Measurements from ENCODE around the gene LCT. TPM values are rescaled to one million over a fixed set of nuclear protein-coding genes. Genes with fewer than 3 reads are reported as not detected.

LCT gene
- total and polyA plus RNA-seq, 8 donors: 0.58 to 12.3 TPM; not detected in 6

DNA sequence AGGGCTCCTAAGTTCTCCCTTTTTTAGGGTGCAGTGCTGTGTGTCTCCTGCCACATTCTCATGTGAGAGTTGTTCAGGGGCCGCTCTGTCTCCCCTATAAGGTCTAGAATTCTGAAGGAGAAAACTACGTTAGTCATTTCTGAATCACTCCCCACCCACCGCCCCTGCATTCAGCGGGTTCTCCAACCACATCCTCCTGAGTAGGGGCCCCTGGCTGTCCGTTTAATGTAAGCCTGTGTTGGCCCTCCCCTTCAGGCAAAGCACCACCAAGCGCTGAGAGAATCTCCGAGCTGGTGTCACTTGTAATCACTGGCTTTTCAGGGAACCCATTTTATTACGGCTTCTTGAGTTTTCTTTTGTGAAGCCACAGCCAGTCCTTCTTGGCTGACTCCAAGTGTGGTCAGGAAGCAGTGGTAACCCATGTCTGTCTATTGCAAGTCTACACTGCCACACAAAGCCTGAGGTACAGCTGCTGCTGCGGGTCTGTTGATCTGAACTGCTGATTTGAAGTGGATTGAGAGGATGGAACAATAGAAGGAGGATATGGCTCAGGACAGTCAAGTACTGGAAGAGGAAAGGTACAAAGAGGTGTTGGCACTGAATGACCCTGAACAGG lies 16.9 kb downstream of the LCT start:
- no peaks in the 10 kb centered on the region for H3K4me1 ChIP-seq
- TF ChIP-seq POLR2AphosphoS5 (IDR thresholded peaks at IDR 0.05): no peak
- TF ChIP-seq POLR2A (IDR thresholded peaks at IDR 0.05): no peak
- DNase-seq: peak in 1 of 2 donors; percentile 42
- no peak overlapping the region for H3K27ac ChIP-seq
- 56 to 76% (median 62%) methylated on average over 6 to 9 of the region's 9 CpGs for WGBS, 5 donors
- peaks cover 0 to 14% (median 8%) of the 10 kb centered on the region in 4 donors for H3K9me3 ChIP-seq
- H3K36me3 ChIP-seq: no peaks in the 10 kb centered on the region
- intact Hi-C loops (cut with DNase I; ENCODE audit: low total_unique reads): no loop called here
- no peaks in the 10 kb centered on the region for H3K27me3 ChIP-seq
- H3K4me3 ChIP-seq: no peak overlapping the region

DNA sequence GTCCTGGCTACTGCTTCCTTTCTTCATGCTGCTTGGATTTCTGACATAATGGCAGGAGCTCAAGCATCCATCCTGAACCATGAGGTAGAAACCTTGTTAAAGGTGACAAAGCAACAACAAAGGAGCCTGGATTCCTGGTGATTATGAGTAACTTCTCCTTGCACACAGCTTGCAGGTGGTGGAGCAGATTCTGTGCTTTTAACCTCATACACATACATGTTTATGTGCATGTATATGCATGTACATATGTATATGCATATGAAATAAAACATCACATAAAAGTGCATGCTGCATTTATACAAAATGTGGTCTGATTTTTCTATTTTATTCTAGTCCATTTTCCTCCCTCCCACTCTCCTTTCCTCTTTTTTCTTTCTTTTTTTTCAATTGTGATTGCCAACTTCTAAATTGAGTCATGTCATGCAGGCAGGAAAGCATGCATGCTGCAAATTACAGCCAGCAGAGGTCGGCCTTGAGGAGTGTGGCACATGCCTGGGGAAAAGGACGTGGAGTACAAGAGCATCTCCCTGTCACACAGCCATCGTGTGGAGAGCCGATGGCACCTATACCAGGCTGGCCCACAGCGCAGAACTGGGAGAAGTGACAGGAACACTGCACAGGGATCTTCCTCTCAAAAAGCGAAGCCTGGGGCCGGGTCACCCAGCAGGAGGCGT lies 17.9 kb downstream of the LCT start:
- no peak for TF ChIP-seq POLR2A (IDR thresholded peaks at IDR 0.05)
- no peak for TF ChIP-seq POLR2AphosphoS5 (IDR thresholded peaks at IDR 0.05)
- TF ChIP-seq EP300 (IDR thresholded peaks at IDR 0.05): no peak
- TF ChIP-seq, protein P1, sequence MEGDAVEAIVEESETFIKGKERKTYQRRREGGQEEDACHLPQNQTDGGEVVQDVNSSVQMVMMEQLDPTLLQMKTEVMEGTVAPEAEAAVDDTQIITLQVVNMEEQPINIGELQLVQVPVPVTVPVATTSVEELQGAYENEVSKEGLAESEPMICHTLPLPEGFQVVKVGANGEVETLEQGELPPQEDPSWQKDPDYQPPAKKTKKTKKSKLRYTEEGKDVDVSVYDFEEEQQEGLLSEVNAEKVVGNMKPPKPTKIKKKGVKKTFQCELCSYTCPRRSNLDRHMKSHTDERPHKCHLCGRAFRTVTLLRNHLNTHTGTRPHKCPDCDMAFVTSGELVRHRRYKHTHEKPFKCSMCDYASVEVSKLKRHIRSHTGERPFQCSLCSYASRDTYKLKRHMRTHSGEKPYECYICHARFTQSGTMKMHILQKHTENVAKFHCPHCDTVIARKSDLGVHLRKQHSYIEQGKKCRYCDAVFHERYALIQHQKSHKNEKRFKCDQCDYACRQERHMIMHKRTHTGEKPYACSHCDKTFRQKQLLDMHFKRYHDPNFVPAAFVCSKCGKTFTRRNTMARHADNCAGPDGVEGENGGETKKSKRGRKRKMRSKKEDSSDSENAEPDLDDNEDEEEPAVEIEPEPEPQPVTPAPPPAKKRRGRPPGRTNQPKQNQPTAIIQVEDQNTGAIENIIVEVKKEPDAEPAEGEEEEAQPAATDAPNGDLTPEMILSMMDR (IDR thresholded peaks at IDR 0.05): no peak
- Histone ChIP-seq H3K4me3 (no peak overlapping the region), H3K36me3 (no peaks in the 10 kb centered on the region), H3K27ac (no peak overlapping the region), H3K27me3 (no peaks in the 10 kb centered on the region), H3K4me1 (no peaks in the 10 kb centered on the region), H3K9me3 (peaks cover 0 to 14% (median 8%) of the 10 kb centered on the region in 4 donors)
- DNase-seq: no peak
- intact Hi-C loops (cut with DNase I; ENCODE audit: low total_unique reads): no loop called here
- WGBS, 5 donors: 70 to 86% (median 78%) methylated on average over 8 of the region's 8 CpGs

DNA sequence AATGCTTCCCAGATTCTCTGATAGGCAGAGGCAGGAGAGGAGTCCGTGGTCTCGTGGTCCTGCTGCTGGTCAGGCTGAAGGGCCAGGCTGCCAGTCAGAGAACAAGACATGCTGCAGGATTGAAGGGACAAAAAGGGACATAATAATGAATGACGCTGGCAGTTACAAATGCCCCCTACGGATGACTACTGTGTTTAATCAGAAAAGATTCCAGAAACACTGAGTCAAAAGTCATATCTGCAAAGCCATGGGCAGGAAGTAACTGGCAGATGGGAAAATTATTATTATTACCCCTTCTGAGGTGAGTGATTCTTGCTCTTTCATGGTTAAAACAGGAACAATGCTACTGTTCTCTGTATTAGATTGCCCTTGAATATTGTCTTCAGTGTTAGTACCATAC lies 19.0 kb downstream of the LCT start:
- TF ChIP-seq POLR2AphosphoS5 (IDR thresholded peaks at IDR 0.05) (no peak), EP300 (IDR thresholded peaks at IDR 0.05) (no peak), POLR2A (IDR thresholded peaks at IDR 0.05) (no peak)
- TF ChIP-seq, protein P1 (IDR thresholded peaks at IDR 0.05): no peak
- Histone ChIP-seq H3K4me1 (no peaks in the 10 kb centered on the region), H3K4me3 (no peak overlapping the region), H3K36me3 (no peaks in the 10 kb centered on the region), H3K27me3 (no peaks in the 10 kb centered on the region), H3K9me3 (peaks cover 0 to 8% (median 2%) of the 10 kb centered on the region in 4 donors), H3K27ac (no peak overlapping the region)
- WGBS, 5 donors: 62 to 77% (median 71%) methylated on average over 4 of the region's 4 CpGs
- intact Hi-C loops (cut with DNase I; ENCODE audit: low total_unique reads): no loop called here
- no peak for DNase-seq

DNA sequence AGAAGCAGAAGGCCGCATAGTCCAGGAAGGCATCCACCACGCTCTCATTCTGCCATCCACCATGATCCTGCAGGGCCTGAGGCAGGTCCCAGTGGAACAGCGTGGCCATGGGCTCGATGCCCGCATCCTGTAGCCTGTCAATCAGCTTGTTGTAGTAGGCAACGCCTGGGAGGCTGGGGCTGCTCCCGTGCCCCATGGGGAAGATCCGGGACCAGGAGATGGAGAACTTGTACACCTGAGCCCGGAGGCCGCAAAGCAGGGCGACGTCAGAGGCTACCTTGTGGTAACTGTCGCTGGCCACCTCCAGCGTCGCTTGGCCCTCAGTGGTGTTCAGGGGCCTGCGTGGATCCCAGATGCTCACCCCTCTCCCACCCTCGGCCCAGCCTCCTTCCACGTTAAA lies 19.5 kb downstream of the LCT start:
- H3K27ac ChIP-seq: no peak overlapping the region
- no peak for DNase-seq
- TF ChIP-seq POLR2AphosphoS5 (IDR thresholded peaks at IDR 0.05): no peak
- no peak for TF ChIP-seq EP300 (IDR thresholded peaks at IDR 0.05)
- TF ChIP-seq POLR2A (IDR thresholded peaks at IDR 0.05): no peak
- TF ChIP-seq, protein P1 (IDR thresholded peaks at IDR 0.05): no peak
- H3K36me3 ChIP-seq: no peaks in the 10 kb centered on the region
- intact Hi-C loops (cut with DNase I; ENCODE audit: low total_unique reads): no loop called here
- H3K9me3 ChIP-seq: peaks cover 0 to 3% (median 0%) of the 10 kb centered on the region in 4 donors
- H3K4me3 ChIP-seq: no peak overlapping the region
- no peaks in the 10 kb centered on the region for H3K4me1 ChIP-seq
- H3K27me3 ChIP-seq: no peaks in the 10 kb centered on the region
- WGBS, 5 donors: 87 to 93% (median 88%) methylated on average over 10 to 18 of the region's 18 CpGs

DNA sequence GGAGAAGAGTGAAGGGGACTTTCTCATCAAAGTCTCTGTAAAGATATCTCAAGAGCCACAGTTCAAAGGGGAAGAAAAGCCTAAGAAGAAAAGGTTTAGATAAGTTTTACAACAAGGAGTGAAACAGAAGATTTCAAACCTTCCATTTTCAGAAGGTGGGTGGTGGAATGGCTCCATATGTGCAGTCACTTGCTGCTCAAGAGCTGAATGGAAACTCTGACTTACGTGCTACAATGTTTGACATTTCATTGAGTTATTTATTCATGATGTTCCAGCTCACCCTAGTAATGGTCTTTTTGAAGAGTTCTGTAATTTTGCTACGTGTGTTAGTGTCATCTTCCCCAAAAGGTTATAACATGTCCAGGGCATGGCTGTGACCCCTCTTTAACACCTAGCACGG lies 21.7 kb downstream of the LCT start:
- DNase-seq: no peak
- Histone ChIP-seq H3K4me3 (no peak overlapping the region), H3K27me3 (no peaks in the 10 kb centered on the region), H3K36me3 (no peaks in the 10 kb centered on the region), H3K27ac (no peak overlapping the region), H3K9me3 (no peaks in the 10 kb centered on the region), H3K4me1 (no peaks in the 10 kb centered on the region)
- TF ChIP-seq EP300 (IDR thresholded peaks at IDR 0.05): no peak
- no peak for TF ChIP-seq POLR2A (IDR thresholded peaks at IDR 0.05)
- TF ChIP-seq POLR2AphosphoS5 (IDR thresholded peaks at IDR 0.05): no peak
- TF ChIP-seq, protein P1 (IDR thresholded peaks at IDR 0.05): no peak
- intact Hi-C loops (cut with DNase I; ENCODE audit: low total_unique reads): no loop called here
- 70 to 81% (median 73%) methylated on average over 3 of the region's 3 CpGs for WGBS, 5 donors

All from stomach (tissue), 9 donors.